ENCODE results near the gene FRMPD3. TPM values are rescaled to one million over a fixed set of nuclear protein-coding genes. Genes with fewer than 3 reads are reported as not detected.
A peak's percentile ranks its signal among the peaks of the same experiment; 100 is the strongest.

The FRMPD3 gene
- total RNA-seq: 1 to 10 TPM in 1 of 4 donors, under 1 TPM in 1, not detected in 2; 0.14 to 1.5 TPM

- no peaks in the 10 kb centered on the region for H3K9me3 ChIP-seq
- intact Hi-C loops (cut with DNase I; ENCODE audit: low total_unique reads): no loop called here
- H3K4me3 ChIP-seq: peak within 1 kb of the TSS; percentile 23 to 42
- H3K27me3 ChIP-seq: peaks cover 0 to 4% of the 10 kb centered on the region in 2 donors
- peak in 1 of 4 experiments; percentile 11 for TF ChIP-seq CTCF (IDR thresholded peaks at IDR 0.05)
- no peak for TF ChIP-seq POLR2A (IDR thresholded peaks at IDR 0.05)
- DNase-seq: peak in 1 of 2 donors; percentile 13
- H3K36me3 ChIP-seq: no peaks in the 10 kb centered on the region
- no peaks in the 10 kb centered on the region for H3K4me1 ChIP-seq
- no peak within 1 kb of the TSS for H3K27ac ChIP-seq
Observed at GRCh38 chrX:107448998-107449835, at the start of gene FRMPD3. TSS of gene FRMPD3 (plus strand) at chrX:107449652. CDS start at chrX:107526589, 76,937 bp downstream.

- no peaks in the 10 kb centered on the region for H3K27me3 ChIP-seq
- intact Hi-C loops (cut with DNase I; ENCODE audit: low total_unique reads): no loop called here
- no peak overlapping the region for H3K27ac ChIP-seq
- DNase-seq: no peak
- no peak overlapping the region for H3K4me3 ChIP-seq
- no peaks in the 10 kb centered on the region for H3K36me3 ChIP-seq
- no peaks in the 10 kb centered on the region for H3K9me3 ChIP-seq
- H3K4me1 ChIP-seq: no peaks in the 10 kb centered on the region
- TF ChIP-seq POLR2A (IDR thresholded peaks at IDR 0.05) (no peak), CTCF (IDR thresholded peaks at IDR 0.05) (no peak)
Observed at GRCh38 chrX:107420571-107420970, 28.9 kb upstream of the FRMPD3 start.

GRCh38 chrX:107421337-107421861 lies 28.1 kb upstream of the FRMPD3 start:
- H3K4me1 ChIP-seq: no peaks in the 10 kb centered on the region
- intact Hi-C loops (cut with DNase I; ENCODE audit: low total_unique reads): no loop called here
- H3K36me3 ChIP-seq: no peaks in the 10 kb centered on the region
- no peak for DNase-seq
- TF ChIP-seq CTCF (IDR thresholded peaks at IDR 0.05) (no peak), POLR2A (IDR thresholded peaks at IDR 0.05) (no peak)
- no peak overlapping the region for H3K4me3 ChIP-seq
- H3K27me3 ChIP-seq: no peaks in the 10 kb centered on the region
- no peaks in the 10 kb centered on the region for H3K9me3 ChIP-seq
- no peak overlapping the region for H3K27ac ChIP-seq

- H3K36me3 ChIP-seq: no peaks in the 10 kb centered on the region
- no peaks in the 10 kb centered on the region for H3K9me3 ChIP-seq
- no peak overlapping the region for H3K4me3 ChIP-seq
- H3K4me1 ChIP-seq: no peaks in the 10 kb centered on the region
- no peaks in the 10 kb centered on the region for H3K27me3 ChIP-seq
- TF ChIP-seq POLR2A (IDR thresholded peaks at IDR 0.05) (no peak), CTCF (IDR thresholded peaks at IDR 0.05) (no peak)
- intact Hi-C loops (cut with DNase I; ENCODE audit: low total_unique reads): no loop called here
- DNase-seq: no peak
- H3K27ac ChIP-seq: no peak overlapping the region
Observed at GRCh38 chrX:107429090-107429489, 20.4 kb upstream of the FRMPD3 start.

GRCh38 chrX:107440187-107440586 lies 9.3 kb upstream of the FRMPD3 start:
- TF ChIP-seq CTCF (IDR thresholded peaks at IDR 0.05): no peak
- no peak for TF ChIP-seq POLR2A (IDR thresholded peaks at IDR 0.05)
- Histone ChIP-seq H3K27ac (no peak overlapping the region), H3K27me3 (no peaks in the 10 kb centered on the region), H3K36me3 (no peaks in the 10 kb centered on the region), H3K9me3 (no peaks in the 10 kb centered on the region), H3K4me1 (no peaks in the 10 kb centered on the region), H3K4me3 (no peak overlapping the region)
- DNase-seq: no peak
- intact Hi-C loops (cut with DNase I; ENCODE audit: low total_unique reads): no loop called here

All from uterus (tissue), 4 donors.